Liver (tissue), 9 donors: Measurements from ENCODE around the gene STEAP3. TPM values are rescaled to one million over a fixed set of nuclear protein-coding genes. Genes with fewer than 3 reads are reported as not detected.

ENCODE experiments used
- DNase-seq: peaks from one replicate; pipeline ENCODE4 v3.0.0-alpha.2; 2017; ENCODE audit warnings: low spot score
- H3K27ac ChIP-seq, 2 donors: one replicate each; pipeline ENCODE4 v1.7.0; 2013; ENCODE audit warnings: inconsistent platforms in 2 of 2, low read length in 2 of 2, control low read depth in 1 of 2, low read depth in 1 of 2, mild to moderate bottlenecking in 1 of 2
- H3K27me3 ChIP-seq, 4 donors: one replicate each; pipeline versions ENCODE4 v1.6.1 to v1.7.0; 2013; ENCODE audit warnings: low read length in 3 of 4, inconsistent platforms in 1 of 4, mild to moderate bottlenecking in 1 of 4, moderate library complexity in 1 of 4; ENCODE audit not compliant: control insufficient read depth in 4 of 4, insufficient read depth in 4 of 4
- H3K36me3 ChIP-seq, 4 donors: one replicate each; pipeline versions ENCODE4 v1.6.1 to v1.7.0; 2013; ENCODE audit warnings: low read length in 3 of 4, mild to moderate bottlenecking in 3 of 4, low read depth in 1 of 4, moderate library complexity in 1 of 4; ENCODE audit not compliant: control insufficient read depth in 4 of 4, insufficient read depth in 3 of 4
- H3K4me1 ChIP-seq, 4 donors: one replicate each; pipeline versions ENCODE4 v1.6.1 to v1.7.0; 2013; ENCODE audit warnings: low read length in 3 of 4, mild to moderate bottlenecking in 3 of 4, moderate library complexity in 1 of 4; ENCODE audit not compliant: control insufficient read depth in 4 of 4, insufficient read depth in 4 of 4
- H3K4me3 ChIP-seq, 3 donors: one replicate each; pipeline versions ENCODE4 v1.6.1 to v1.7.0; 2013; ENCODE audit warnings: low read length in 3 of 3, control low read depth in 1 of 3, low read depth in 1 of 3, mild to moderate bottlenecking in 1 of 3
- H3K9ac ChIP-seq, 2 donors: one replicate each; pipeline ENCODE4 v1.7.0; 2013; ENCODE audit warnings: low read length in 2 of 2, mild to moderate bottlenecking in 2 of 2, moderate library complexity in 2 of 2, control low read depth in 1 of 2, low read depth in 1 of 2
- H3K9me3 ChIP-seq, 4 donors: one replicate each; pipeline versions ENCODE4 v1.6.1 to v1.7.0; 2013; ENCODE audit warnings: low read length in 3 of 4; ENCODE audit not compliant: control insufficient read depth in 4 of 4
- EGR1 ChIP-seq, 2 donors: IDR thresholded peaks; 2 replicates each; pipeline ENCODE4 v1.6.1; 2016 to 2018; ENCODE audit warnings: antibody characterized with exemption in 2 of 2, low read depth in 2 of 2
- FOXA1 ChIP-seq: IDR thresholded peaks from 2 replicates; pipeline ENCODE4 v1.6.1; 2016; ENCODE audit warnings: antibody characterized with exemption
- FOXA2 ChIP-seq: IDR thresholded peaks from 2 replicates; pipeline ENCODE4 v1.6.1; 2016; ENCODE audit warnings: antibody characterized with exemption
- GABPA ChIP-seq, 2 donors: IDR thresholded peaks in 1 of 2; conservative IDR thresholded peaks in 1 of 2; 2 replicates each; pipeline ENCODE4 v1.6.1; 2016; ENCODE audit warnings: antibody characterized with exemption in 2 of 2, mild to moderate bottlenecking in 1 of 2, moderate library complexity in 1 of 2
- HNF4A ChIP-seq, 2 donors: conservative IDR thresholded peaks; 2 replicates each; pipeline ENCODE4 v1.6.1; 2016; ENCODE audit warnings: antibody characterized with exemption in 2 of 2, mild to moderate bottlenecking in 2 of 2
- JUND ChIP-seq, 2 donors: IDR thresholded peaks; 2 replicates each; pipeline ENCODE4 v1.6.1; 2016; ENCODE audit warnings: antibody characterized with exemption in 2 of 2
- MAX ChIP-seq: IDR thresholded peaks from 2 replicates; pipeline ENCODE4 v1.6.1; 2016; ENCODE audit warnings: antibody characterized with exemption
- NR2F2 ChIP-seq: IDR thresholded peaks from 2 replicates; pipeline ENCODE4 v1.6.1; 2016; ENCODE audit warnings: antibody characterized with exemption
- RAD21 ChIP-seq, 2 donors: IDR thresholded peaks; 2 replicates each; pipeline ENCODE4 v1.6.1; 2016; ENCODE audit warnings: antibody characterized with exemption in 2 of 2, mild to moderate bottlenecking in 2 of 2
- REST ChIP-seq: IDR thresholded peaks from 2 replicates; pipeline ENCODE4 v1.6.1; 2016; ENCODE audit warnings: antibody characterized with exemption, mild to moderate bottlenecking
- RXRA ChIP-seq, 2 donors: IDR thresholded peaks; 2 replicates each; pipeline ENCODE4 v1.6.1; 2017 to 2018; ENCODE audit warnings: antibody characterized with exemption in 2 of 2, mild to moderate bottlenecking in 1 of 2
- SP1 ChIP-seq: IDR thresholded peaks from 2 replicates; pipeline ENCODE4 v1.6.1; 2018; ENCODE audit warnings: antibody characterized with exemption, mild to moderate bottlenecking
- TAF1 ChIP-seq: conservative IDR thresholded peaks from 2 replicates; pipeline ENCODE4 v1.6.1; 2016; ENCODE audit warnings: antibody characterized with exemption, mild to moderate bottlenecking
- YY1 ChIP-seq: IDR thresholded peaks from 2 replicates; pipeline ENCODE4 v1.6.1; 2016; ENCODE audit warnings: antibody characterized with exemption, mild to moderate bottlenecking
- ZBTB33 ChIP-seq: IDR thresholded peaks from 2 replicates; pipeline ENCODE4 v1.6.1; 2016; ENCODE audit warnings: antibody characterized with exemption
- WGBS: extraction: QIAGEN DNeasy Blood & Tissue Kit; methylation state at CpG from one replicate; pipeline ENCODE4 v1.1.7; 2013; 5-methylcytosine and 5-hydroxymethylcytosine counted together
- polyA plus RNA-seq, 2 donors: library from polyadenylated mRNA; stranded (reverse) in 1 of 2; unstranded in 1 of 2; fragments of 200-250 nt in 1 of 2; fragments of >200 nt in 1 of 2; fragmentation: Nextera tagmentation in 1 of 2; extraction: Ambion mirVana in 1 of 2; gene quantifications; one replicate each; pipeline versions ENCODE4 v1.2.1 to v1.2.3, GENCODE V29; 2013 to 2015
- total RNA-seq, 2 donors: library from RNA; depleted of rRNA; stranded (reverse); fragments of >200 nt; gene quantifications; one replicate each; pipeline ENCODE4 v1.2.3, GENCODE V29; 2014
- TF ChIP-seq, protein P1 (sequence below): fragments of 150-350 bp; IDR thresholded peaks from 2 replicates; pipeline ENCODE4 v1.5.1; 2017; ENCODE audit warnings: improper control_type of control experiment, low read depth, low read length; ENCODE audit not compliant: missing input control
- TF ChIP-seq, protein P2 (sequence below): IDR thresholded peaks from 2 replicates; pipeline ENCODE4 v1.6.1; 2016; ENCODE audit warnings: antibody characterized with exemption
- donor health status: healthy.
- donor health status: healthy.
- donor health status: healthy.
- donor health status: healthy.
- donor health status: healthy.

STEAP3 gene
- total and polyA plus RNA-seq, 4 donors, result 44.4 to 158 (median 113) TPM

DNA sequence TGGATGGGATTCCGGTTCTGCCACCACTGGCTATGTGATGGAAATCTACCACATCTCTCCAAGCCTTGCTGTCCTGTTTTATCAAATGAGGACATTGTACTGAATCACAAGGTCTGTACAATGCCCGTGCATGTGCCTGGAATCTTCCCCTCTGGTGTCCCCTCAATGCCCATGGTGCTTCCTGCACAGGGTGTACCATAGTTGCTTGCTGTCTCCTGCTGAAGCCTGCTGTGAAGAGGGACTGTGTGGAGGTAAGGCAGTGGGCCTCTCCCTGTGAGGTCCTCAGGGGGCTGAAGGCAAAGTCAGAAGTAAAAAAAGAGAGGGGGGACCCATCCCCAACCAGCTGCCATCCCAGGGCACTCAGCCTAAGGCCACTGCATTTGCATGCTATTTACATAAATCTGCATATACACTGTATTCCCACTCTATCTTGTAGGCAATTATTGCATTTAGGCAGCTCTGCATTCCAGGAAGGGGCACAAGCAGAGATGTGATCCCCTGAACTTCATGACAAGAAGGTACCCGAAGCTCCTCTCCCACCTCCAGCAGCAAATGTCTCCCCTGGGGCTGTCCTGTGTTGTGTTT, 9.1 kb upstream of the STEAP3 start:
- Histone ChIP-seq H3K4me3 (no peak overlapping the region), H3K27ac (no peak overlapping the region), H3K36me3 (no peaks in the 10 kb centered on the region), H3K4me1 (peaks cover 7 to 33% (median 26%) of the 10 kb centered on the region in 4 donors), H3K9ac (no peak overlapping the region), H3K27me3 (no peaks in the 10 kb centered on the region), H3K9me3 (no peaks in the 10 kb centered on the region)
- TF ChIP-seq NR2F2, result no peak
- TF ChIP-seq GABPA (IDR thresholded peaks at IDR 0.05 in 1 of 2, conservative IDR thresholded peaks at IDR 0.05 in 1 of 2), result no peak
- no peak for TF ChIP-seq RXRA (IDR thresholded peaks at IDR 0.05)
- TF ChIP-seq TAF1, result no peak
- TF ChIP-seq YY1, result no peak
- no peak for TF ChIP-seq EGR1 (IDR thresholded peaks at IDR 0.05; ENCODE audit: low read depth in 2 of 2)
- TF ChIP-seq HNF4A (conservative IDR thresholded peaks at IDR 0.05), result no peak
- TF ChIP-seq JUND (IDR thresholded peaks at IDR 0.05), result no peak
- TF ChIP-seq FOXA2, result no peak
- TF ChIP-seq ZBTB33, result no peak
- TF ChIP-seq, protein P1, sequence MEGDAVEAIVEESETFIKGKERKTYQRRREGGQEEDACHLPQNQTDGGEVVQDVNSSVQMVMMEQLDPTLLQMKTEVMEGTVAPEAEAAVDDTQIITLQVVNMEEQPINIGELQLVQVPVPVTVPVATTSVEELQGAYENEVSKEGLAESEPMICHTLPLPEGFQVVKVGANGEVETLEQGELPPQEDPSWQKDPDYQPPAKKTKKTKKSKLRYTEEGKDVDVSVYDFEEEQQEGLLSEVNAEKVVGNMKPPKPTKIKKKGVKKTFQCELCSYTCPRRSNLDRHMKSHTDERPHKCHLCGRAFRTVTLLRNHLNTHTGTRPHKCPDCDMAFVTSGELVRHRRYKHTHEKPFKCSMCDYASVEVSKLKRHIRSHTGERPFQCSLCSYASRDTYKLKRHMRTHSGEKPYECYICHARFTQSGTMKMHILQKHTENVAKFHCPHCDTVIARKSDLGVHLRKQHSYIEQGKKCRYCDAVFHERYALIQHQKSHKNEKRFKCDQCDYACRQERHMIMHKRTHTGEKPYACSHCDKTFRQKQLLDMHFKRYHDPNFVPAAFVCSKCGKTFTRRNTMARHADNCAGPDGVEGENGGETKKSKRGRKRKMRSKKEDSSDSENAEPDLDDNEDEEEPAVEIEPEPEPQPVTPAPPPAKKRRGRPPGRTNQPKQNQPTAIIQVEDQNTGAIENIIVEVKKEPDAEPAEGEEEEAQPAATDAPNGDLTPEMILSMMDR, result no peak
- TF ChIP-seq FOXA1, result no peak
- WGBS, result 88% methylated on average over 3 of the region's 3 CpGs
- DNase-seq, result no peak

- peaks cover 10 to 56% (median 49%) of the 10 kb centered on the region in 4 donors for H3K4me1 ChIP-seq
- no peak for DNase-seq
- TF ChIP-seq EGR1 (IDR thresholded peaks at IDR 0.05; ENCODE audit: low read depth in 2 of 2) (no peak), FOXA1 (no peak)
- no peaks in the 10 kb centered on the region for H3K27me3 ChIP-seq
- H3K9me3 ChIP-seq, result no peaks in the 10 kb centered on the region
- H3K36me3 ChIP-seq, result no peaks in the 10 kb centered on the region
- no peak overlapping the region for H3K4me3 ChIP-seq
- no peak overlapping the region for H3K27ac ChIP-seq
- H3K9ac ChIP-seq, result no peak overlapping the region
- WGBS, result 94% methylated on average over 5 of the region's 5 CpGs
These were observed 6.6 kb upstream of the STEAP3 start for GRCh38 chr2:119216994-119217393.

GRCh38 chr2:119218478-119219064, 5.1 kb upstream of the STEAP3 start:
- Histone ChIP-seq H3K4me3 (no peak overlapping the region), H3K9ac (no peak overlapping the region), H3K36me3 (no peaks in the 10 kb centered on the region), H3K27ac (peak overlapping the region; percentile 71 to 87), H3K9me3 (no peaks in the 10 kb centered on the region), H3K4me1 (peaks cover 10 to 56% (median 51%) of the 10 kb centered on the region in 4 donors), H3K27me3 (no peaks in the 10 kb centered on the region)
- peak; percentile 66 for DNase-seq
- 26% methylated on average over 6 of the region's 6 CpGs for WGBS
- TF ChIP-seq SP1 (peak; percentile 90), GABPA (IDR thresholded peaks at IDR 0.05 in 1 of 2, conservative IDR thresholded peaks at IDR 0.05 in 1 of 2) (no peak), FOXA1 (peak; percentile 55), HNF4A (conservative IDR thresholded peaks at IDR 0.05) (peak; percentile 68 to 84), ZBTB33 (peak; percentile 62), RAD21 (IDR thresholded peaks at IDR 0.05) (peak; percentile 76 to 82), MAX (peak; percentile 91), YY1 (peak; percentile 77), FOXA2 (peak; percentile 73), REST (peak; percentile 22)
- TF ChIP-seq, protein P2, sequence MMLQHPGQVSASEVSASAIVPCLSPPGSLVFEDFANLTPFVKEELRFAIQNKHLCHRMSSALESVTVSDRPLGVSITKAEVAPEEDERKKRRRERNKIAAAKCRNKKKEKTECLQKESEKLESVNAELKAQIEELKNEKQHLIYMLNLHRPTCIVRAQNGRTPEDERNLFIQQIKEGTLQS, result no peak
